A673 (cell line): ENCODE measurements around the gene FBLN2. TPM values are rescaled to one million over a fixed set of nuclear protein-coding genes. Genes with fewer than 3 reads are reported as not detected.

Source experiments
- BruUV-seq: library from RNA; stranded (reverse); fragments of 400-500 nt; replicated peaks from 2 replicates; lab custom pipeline; 2021; lab: Mats Ljungman, UMichigan
- CTCF ChIA-PET: fragments of 300-600 bp; sonication (Branson Sonifier 250); formaldehyde crosslinking; loops from one replicate; lab custom pipeline; 2022; ENCODE audit warnings: antibody characterized with exemption; lab: Charles Lee
- POLR2A ChIA-PET: fragments of 300-600 bp; sonication (Branson Sonifier 250); formaldehyde crosslinking; loops from one replicate; lab custom pipeline; 2022; ENCODE audit warnings: antibody characterized with exemption; ENCODE audit not compliant: low non-redundant PET; lab: Charles Lee
- DNase-seq: peaks from one replicate; pipeline ENCODE4 v3.0.0-alpha.2; 2015; ENCODE audit warnings: low spot score
- H3K27ac ChIP-seq: fragments of 200-600 bp; sonication (generic); 2 replicates; pipeline ENCODE4 v1.5.1; 2016; ENCODE audit warnings: mixed run types, low read depth, mild to moderate bottlenecking, mixed read lengths, antibody characterized with exemption, low read length; ENCODE audit not compliant: poor library complexity, severe bottlenecking
- H3K27me3 ChIP-seq: fragments of 200-600 bp; sonication (generic); replicated peaks from 2 replicates; pipeline ENCODE4 v1.6.1; 2017; ENCODE audit warnings: mixed run types, low read depth, mild to moderate bottlenecking, mixed read lengths, antibody characterized with exemption, low read length; ENCODE audit not compliant: insufficient read depth, poor library complexity
- H3K36me3 ChIP-seq: fragments of 200-600 bp; sonication (generic); 2 replicates; pipeline ENCODE4 v1.6.1; 2016; ENCODE audit warnings: mixed run types, mild to moderate bottlenecking, mixed read lengths, antibody characterized with exemption, low read length; ENCODE audit not compliant: insufficient read depth, poor library complexity, severe bottlenecking
- H3K4me1 ChIP-seq: fragments of 200-600 bp; sonication (generic); 2 replicates; pipeline ENCODE4 v1.6.1; 2017; ENCODE audit warnings: mixed run types, mild to moderate bottlenecking, mixed read lengths, antibody characterized with exemption, low read length; ENCODE audit not compliant: insufficient read depth, poor library complexity, severe bottlenecking
- H3K4me3 ChIP-seq: fragments of 200-600 bp; sonication (generic); 2 replicates; pipeline ENCODE4 v1.5.1; 2016; ENCODE audit warnings: low read depth, mixed run types, mild to moderate bottlenecking, mixed read lengths, low read length; ENCODE audit not compliant: poor library complexity, severe bottlenecking
- H3K9me3 ChIP-seq: fragments of 200-600 bp; sonication (generic); 2 replicates; pipeline ENCODE4 v1.6.1; 2016; ENCODE audit warnings: mixed run types, low read depth, mild to moderate bottlenecking, mixed read lengths, antibody characterized with exemption, low read length; ENCODE audit not compliant: poor library complexity, severe bottlenecking
- CTCF ChIP-seq: fragments of 300-800, 200-600 bp; sonication (generic); conservative IDR thresholded peaks from 2 replicates; pipeline ENCODE4 v1.5.1; 2017; ENCODE audit warnings: low read depth, mild to moderate bottlenecking, antibody characterized with exemption, low read length, moderate library complexity, mixed read lengths
- EZH2 ChIP-seq: fragments of 200-600 bp; sonication (generic); IDR thresholded peaks from 2 replicates; pipeline ENCODE4 v1.6.1; 2017; ENCODE audit warnings: borderline replicate concordance, low read depth, mild to moderate bottlenecking, mixed read lengths, antibody characterized with exemption, low read length; ENCODE audit not compliant: poor library complexity, severe bottlenecking
- intact Hi-C: fragments of 100-400 bp; cut with micrococcal nuclease; formaldehyde crosslinking; loops from one replicate; pipeline ENCODE4 v1.10.0; 2022; ENCODE audit not compliant: unreplicated experiment
- total RNA-seq: library from RNA; stranded (reverse); gene quantifications from 2 replicates; pipeline ENCODE4 v1.2.3, GENCODE V29; 2021

Gene FBLN2
- total RNA-seq, 1 experiment from 2014 or later = 0.71 TPM

GRCh38 chr3:13654330-13655060 lies 105.6 kb downstream of the FBLN2 start:
- no peak for DNase-seq
- BruUV-seq = no TSS peak
- Histone ChIP-seq H3K9me3 (no peaks in the 10 kb centered on the region), H3K4me1 (no peaks in the 10 kb centered on the region), H3K4me3 (no peak overlapping the region), H3K27me3 (peaks cover 29% of the 10 kb centered on the region), H3K36me3 (no peaks in the 10 kb centered on the region), H3K27ac (no peak overlapping the region)
- ChIA-PET POLR2A (no interaction called here), CTCF (interaction anchor here (0.6 kb wide), 2 partner anchors 61 to 742 kb away, joined by 5 to 9 read pairs; no protein-coding TSS in a partner anchor)
- intact Hi-C loops = loop anchor here (1.0 to 5.0 kb wide), 2 partner anchors 231 to 1268 kb away; no protein-coding TSS in a partner anchor
- TF ChIP-seq CTCF (no peak), EZH2 (no peak)

- DNase-seq = peak; percentile 33
- intact Hi-C loops = loop anchor here (1.0 to 5.0 kb wide), 2 partner anchors 230 to 1267 kb away; no protein-coding TSS in a partner anchor
- H3K27me3 ChIP-seq = peaks cover 29% of the 10 kb centered on the region
- no peak overlapping the region for H3K27ac ChIP-seq
- H3K36me3 ChIP-seq = no peaks in the 10 kb centered on the region
- H3K9me3 ChIP-seq = no peaks in the 10 kb centered on the region
- no TSS peak for BruUV-seq
- POLR2A ChIA-PET = no interaction called here
- H3K4me3 ChIP-seq = no peak overlapping the region
- CTCF ChIA-PET = interaction anchor here (0.6 kb wide), 1 partner anchor 62 kb away, joined by 5 read pairs; no protein-coding TSS in a partner anchor
- H3K4me1 ChIP-seq = no peaks in the 10 kb centered on the region
- TF ChIP-seq CTCF (no peak; the same call in 1 of the 2 replicates), EZH2 (no peak)
These were observed 106.4 kb downstream of the FBLN2 start for GRCh38 chr3:13655061-13655913.

GRCh38 chr3:13656584-13657301 lies 107.8 kb downstream of the FBLN2 start:
- Histone ChIP-seq H3K36me3 (no peaks in the 10 kb centered on the region), H3K27me3 (peaks cover 29% of the 10 kb centered on the region), H3K27ac (no peak overlapping the region), H3K4me1 (no peaks in the 10 kb centered on the region), H3K9me3 (no peaks in the 10 kb centered on the region), H3K4me3 (no peak overlapping the region)
- TF ChIP-seq CTCF (no peak), EZH2 (no peak)
- ChIA-PET CTCF (interaction anchor here (0.6 to 1.8 kb wide), 6 partner anchors 9 to 224 kb away, joined by 3 to 8 read pairs (median 4); partner anchors contain the start of gene WNT7A), POLR2A (no interaction called here)
- BruUV-seq = no TSS peak
- intact Hi-C loops = loop anchor here (5.0 kb wide), 1 partner anchor 1266 kb away; no protein-coding TSS in a partner anchor
- no peak for DNase-seq
